RWPE2 (cell line): ENCODE measurements around the gene ANXA11.

Experiments
- ATAC-seq: fragments of 200-7000 bp; cut with Tn5 transposase; 3 replicates; pipeline ENCODE4 v1.9.1; 2021; ENCODE audit warnings: low read depth
- DNase-seq: peaks from one replicate; pipeline ENCODE4 v3.0.0-alpha.2; 2020; ENCODE audit warnings: low spot score
- H3K27ac ChIP-seq: fragments of 450-650 bp; 2 replicates; pipeline ENCODE4 v1.5.1; 2017; ENCODE audit warnings: mild to moderate bottlenecking; ENCODE audit not compliant: poor library complexity, severe bottlenecking
- H3K27me3 ChIP-seq: fragments of 250-450 bp; sonication (Bioruptor Pico); 2 replicates; pipeline ENCODE4 v1.5.1; 2021; ENCODE audit warnings: mild to moderate bottlenecking, moderate library complexity; ENCODE audit not compliant: insufficient read depth, poor library complexity, severe bottlenecking
- H3K36me3 ChIP-seq: fragments of 250-450 bp; sonication (Bioruptor Pico); 2 replicates; pipeline ENCODE4 v1.5.1; 2020; ENCODE audit warnings: low read depth, mild to moderate bottlenecking, moderate library complexity
- H3K4me1 ChIP-seq: fragments of 250-450 bp; sonication (Bioruptor Pico); 2 replicates; pipeline ENCODE4 v1.5.1; 2021; ENCODE audit warnings: mild to moderate bottlenecking, moderate library complexity; ENCODE audit not compliant: insufficient read depth, poor library complexity, severe bottlenecking
- H3K4me3 ChIP-seq: fragments of 250-450 bp; sonication (Bioruptor Pico); 2 replicates; pipeline ENCODE4 v1.5.1; 2021; ENCODE audit warnings: mild to moderate bottlenecking, moderate library complexity; ENCODE audit not compliant: severe bottlenecking
- H3K9me3 ChIP-seq: fragments of 250-450 bp; sonication (Bioruptor Pico); 2 replicates; pipeline ENCODE4 v1.5.1; 2021; ENCODE audit warnings: mild to moderate bottlenecking, moderate library complexity; ENCODE audit not compliant: severe bottlenecking
- TF ChIP-seq, protein P1 (sequence below): fragments of 450-650 bp; IDR thresholded peaks from one replicate; pipeline ENCODE4 v1.5.1; 2017; ENCODE audit warnings: mild to moderate bottlenecking, moderate library complexity; ENCODE audit not compliant: poor library complexity, severe bottlenecking

ANXA11 gene

DNA sequence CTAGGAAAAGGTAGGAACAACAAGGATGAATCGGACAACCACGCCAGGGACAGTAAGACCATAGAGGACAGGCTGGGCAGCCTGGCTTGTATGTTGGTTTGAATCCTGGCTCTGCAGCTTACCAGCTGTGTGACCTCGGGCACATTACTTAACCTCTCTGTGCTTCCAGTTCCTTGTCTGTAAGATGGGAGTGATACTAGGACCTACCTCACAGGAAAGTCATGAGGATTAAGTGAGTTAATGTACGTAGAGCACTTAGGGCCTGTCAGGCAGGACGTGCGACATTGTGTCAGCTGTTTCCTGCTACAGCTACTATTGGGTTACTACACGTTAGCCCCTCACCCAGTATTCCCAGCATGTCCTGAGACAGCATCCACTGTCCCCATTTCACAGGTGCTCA is 40.7 kb downstream of the ANXA11 start:
- H3K27ac ChIP-seq, result peak overlapping the region; percentile 51
- ATAC-seq (no peak), DNase-seq (no peak)
- H3K9me3 ChIP-seq, result no peaks in the 10 kb centered on the region
- H3K4me1 ChIP-seq, result peaks cover 33% of the 10 kb centered on the region
- H3K36me3 ChIP-seq, result peaks cover 42% of the 10 kb centered on the region
- H3K27me3 ChIP-seq, result no peaks in the 10 kb centered on the region
- TF ChIP-seq, protein P1, sequence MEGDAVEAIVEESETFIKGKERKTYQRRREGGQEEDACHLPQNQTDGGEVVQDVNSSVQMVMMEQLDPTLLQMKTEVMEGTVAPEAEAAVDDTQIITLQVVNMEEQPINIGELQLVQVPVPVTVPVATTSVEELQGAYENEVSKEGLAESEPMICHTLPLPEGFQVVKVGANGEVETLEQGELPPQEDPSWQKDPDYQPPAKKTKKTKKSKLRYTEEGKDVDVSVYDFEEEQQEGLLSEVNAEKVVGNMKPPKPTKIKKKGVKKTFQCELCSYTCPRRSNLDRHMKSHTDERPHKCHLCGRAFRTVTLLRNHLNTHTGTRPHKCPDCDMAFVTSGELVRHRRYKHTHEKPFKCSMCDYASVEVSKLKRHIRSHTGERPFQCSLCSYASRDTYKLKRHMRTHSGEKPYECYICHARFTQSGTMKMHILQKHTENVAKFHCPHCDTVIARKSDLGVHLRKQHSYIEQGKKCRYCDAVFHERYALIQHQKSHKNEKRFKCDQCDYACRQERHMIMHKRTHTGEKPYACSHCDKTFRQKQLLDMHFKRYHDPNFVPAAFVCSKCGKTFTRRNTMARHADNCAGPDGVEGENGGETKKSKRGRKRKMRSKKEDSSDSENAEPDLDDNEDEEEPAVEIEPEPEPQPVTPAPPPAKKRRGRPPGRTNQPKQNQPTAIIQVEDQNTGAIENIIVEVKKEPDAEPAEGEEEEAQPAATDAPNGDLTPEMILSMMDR, result no peak
- no peak overlapping the region for H3K4me3 ChIP-seq

DNA sequence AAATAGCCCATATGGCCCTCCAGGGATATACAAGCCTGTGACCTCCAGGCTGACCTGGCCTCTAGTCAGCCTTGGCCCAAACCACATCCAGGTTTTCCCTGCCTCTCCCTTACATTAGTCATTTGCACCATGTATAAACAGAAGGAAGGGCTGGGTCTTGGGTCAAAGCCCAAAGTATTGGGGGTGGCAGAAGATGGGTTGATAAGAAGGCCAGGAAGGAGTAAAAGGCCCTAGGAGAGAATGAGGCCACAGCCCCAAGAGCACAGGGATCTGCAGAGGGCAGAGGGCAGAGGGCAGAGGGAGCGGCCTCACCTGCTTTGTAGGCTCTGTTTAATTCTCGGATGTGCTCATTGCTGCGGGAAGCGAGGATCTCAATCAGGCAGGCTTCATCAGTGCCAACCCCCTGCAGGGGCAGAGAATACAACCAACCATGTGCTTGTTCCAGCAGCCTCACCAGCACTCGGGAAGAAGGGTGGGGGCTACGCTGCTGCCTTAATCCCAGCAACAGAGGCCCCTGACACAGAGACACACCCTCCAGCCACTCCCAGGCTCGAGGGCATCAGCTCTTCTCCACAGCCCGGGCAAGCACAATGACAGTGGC is 41.5 kb downstream of the ANXA11 start:
- H3K4me1 ChIP-seq, result peaks cover 36% of the 10 kb centered on the region
- H3K9me3 ChIP-seq, result no peaks in the 10 kb centered on the region
- ATAC-seq (peak; percentile 52), DNase-seq (no peak)
- TF ChIP-seq, protein P1, result no peak
- H3K27me3 ChIP-seq, result no peaks in the 10 kb centered on the region
- no peak overlapping the region for H3K4me3 ChIP-seq
- H3K27ac ChIP-seq, result peak overlapping the region; percentile 51
- peaks cover 48% of the 10 kb centered on the region for H3K36me3 ChIP-seq

DNA sequence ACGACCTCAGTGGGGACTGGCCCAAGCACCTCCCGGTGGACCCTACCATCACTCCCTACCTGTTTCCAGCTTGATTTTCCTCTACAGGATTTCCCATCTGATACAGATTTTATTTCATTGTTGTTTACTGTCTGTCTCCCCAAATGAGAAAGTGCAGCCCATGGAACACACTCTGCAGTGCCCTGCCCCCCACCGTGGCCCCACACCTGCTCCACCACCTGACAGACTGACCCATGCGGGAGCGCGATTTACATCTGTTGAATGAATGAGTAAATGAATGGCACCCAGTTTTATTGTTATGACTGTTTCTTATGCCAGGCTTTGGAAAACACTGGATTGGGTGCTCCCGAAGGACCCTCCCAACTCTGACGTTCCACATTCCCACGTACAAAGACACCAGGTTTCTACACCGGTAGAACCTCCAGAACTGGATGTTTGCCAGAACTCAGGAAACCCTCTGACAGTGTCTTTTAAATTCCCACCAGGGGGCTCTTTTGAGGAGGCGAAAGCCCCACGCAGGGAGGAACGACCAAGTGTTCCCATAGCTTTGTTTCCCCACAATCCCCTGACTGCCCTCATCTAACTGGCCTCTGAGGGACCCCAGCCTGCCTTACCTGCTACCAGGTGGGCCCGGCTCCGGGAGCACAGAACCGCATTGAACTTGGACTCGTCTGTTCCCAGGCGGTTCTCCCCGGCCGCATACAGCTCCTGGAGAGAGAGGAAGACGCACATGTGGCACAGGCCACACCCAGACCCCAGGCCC is 43.8 kb downstream of the ANXA11 start:
- DNase-seq (no peak), ATAC-seq (no peak)
- H3K27me3 ChIP-seq, result no peaks in the 10 kb centered on the region
- peaks cover 43% of the 10 kb centered on the region for H3K4me1 ChIP-seq
- TF ChIP-seq, protein P1, result no peak
- H3K4me3 ChIP-seq, result no peak overlapping the region
- H3K9me3 ChIP-seq, result no peaks in the 10 kb centered on the region
- peaks cover 68% of the 10 kb centered on the region for H3K36me3 ChIP-seq
- H3K27ac ChIP-seq, result no peak overlapping the region

DNA sequence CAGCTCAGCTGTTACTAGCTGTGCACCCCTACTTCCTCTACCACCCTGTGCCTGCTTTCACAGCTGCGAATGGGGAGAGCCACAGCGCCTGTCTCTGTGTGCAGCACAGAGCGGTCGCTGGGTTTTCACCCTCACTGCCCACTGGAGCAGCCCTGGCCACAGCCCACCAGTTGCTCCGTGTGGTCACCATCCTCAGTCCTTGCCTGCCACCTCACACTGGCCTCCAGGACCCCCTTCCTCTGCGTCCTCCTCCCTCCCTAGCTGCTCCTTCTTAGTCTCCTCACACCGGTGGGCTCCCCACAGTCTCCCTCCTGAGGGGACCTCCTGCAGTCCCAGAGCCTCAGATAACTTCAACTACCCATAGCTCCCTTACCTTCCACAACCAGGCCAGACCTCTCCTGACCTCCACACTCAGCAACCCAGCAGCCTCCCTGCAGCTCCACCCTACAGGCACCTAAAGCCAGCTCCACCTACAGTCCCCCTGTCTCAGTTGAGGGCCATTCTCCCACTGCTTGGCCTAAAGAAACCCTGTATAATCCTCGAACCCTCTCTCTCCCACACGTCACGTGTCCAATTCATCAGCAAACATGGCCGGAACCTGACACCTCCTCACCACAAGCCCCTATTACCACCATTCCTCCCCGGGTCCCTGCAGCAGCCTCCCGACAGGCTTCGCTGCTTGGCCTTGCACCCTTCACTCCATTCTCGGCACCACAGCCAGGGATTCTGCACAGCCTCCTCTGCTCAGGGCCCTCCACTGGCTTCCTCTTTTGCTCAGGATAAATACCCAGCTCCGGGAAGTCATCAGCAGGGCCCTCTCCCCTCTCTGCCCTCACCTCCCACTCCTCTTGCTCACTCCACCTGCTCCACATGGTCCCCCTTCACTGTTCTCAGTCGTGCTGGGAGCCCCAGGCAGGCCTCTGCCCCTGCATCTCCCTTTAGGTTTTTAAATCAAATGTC is 44.7 kb downstream of the ANXA11 start:
- ATAC-seq (no peak), DNase-seq (no peak)

More for the DNA sequence above, 44.7 kb downstream of the ANXA11 start:
- H3K36me3 ChIP-seq, result peaks cover 73% of the 10 kb centered on the region
- peaks cover 41% of the 10 kb centered on the region for H3K4me1 ChIP-seq
- TF ChIP-seq, protein P1, result no peak
- H3K4me3 ChIP-seq, result no peak overlapping the region
- no peak overlapping the region for H3K27ac ChIP-seq
- no peaks in the 10 kb centered on the region for H3K27me3 ChIP-seq
- no peaks in the 10 kb centered on the region for H3K9me3 ChIP-seq
